NCI-H2029 (cell line): ENCODE measurements around the gene FBXO36.

Source experiments
- DNase-seq: peaks from one replicate; lab custom pipeline; 2025; lab: John Stamatoyannopoulos, UW

FBXO36 gene

DNA sequence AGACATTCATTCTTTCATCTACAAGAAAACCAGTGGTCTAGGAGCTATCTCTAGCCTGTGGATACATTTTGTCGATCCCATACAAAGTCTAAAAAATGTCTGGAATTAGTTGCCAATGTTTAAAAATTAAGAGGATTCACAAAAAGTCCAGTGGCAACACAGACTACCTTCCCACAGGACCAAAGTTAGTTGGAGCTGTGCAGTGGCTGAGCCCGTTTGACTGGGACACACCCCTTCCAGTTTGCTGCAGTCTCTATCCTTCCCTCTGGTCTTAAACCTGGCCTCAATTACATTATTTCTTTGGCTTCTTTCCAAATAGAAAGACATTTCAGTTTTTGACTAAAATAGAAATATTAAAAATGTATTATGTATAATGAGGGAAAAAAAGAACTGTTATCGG is 127.8 kb downstream of the FBXO36 start:
- DNase-seq: no peak

DNA sequence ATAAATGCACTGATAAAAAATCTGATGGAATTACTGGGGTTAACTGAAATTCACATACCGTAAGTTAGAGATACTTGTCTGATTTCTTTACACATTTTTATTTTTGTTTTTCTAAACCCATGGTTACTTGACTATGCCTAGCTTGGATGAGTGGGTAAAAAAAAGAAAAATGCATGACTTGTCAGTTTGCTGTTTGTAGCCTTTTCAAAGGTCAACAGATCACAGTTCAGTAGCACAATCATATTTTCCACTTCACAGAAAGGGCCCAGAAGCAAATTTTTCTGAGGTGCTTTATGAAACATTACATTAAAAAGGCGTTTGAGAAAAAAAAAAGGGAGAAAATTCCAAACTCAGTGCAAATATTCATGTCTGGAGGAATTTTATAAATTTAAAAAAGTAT is 130.0 kb downstream of the FBXO36 start:
- no peak for DNase-seq

DNA sequence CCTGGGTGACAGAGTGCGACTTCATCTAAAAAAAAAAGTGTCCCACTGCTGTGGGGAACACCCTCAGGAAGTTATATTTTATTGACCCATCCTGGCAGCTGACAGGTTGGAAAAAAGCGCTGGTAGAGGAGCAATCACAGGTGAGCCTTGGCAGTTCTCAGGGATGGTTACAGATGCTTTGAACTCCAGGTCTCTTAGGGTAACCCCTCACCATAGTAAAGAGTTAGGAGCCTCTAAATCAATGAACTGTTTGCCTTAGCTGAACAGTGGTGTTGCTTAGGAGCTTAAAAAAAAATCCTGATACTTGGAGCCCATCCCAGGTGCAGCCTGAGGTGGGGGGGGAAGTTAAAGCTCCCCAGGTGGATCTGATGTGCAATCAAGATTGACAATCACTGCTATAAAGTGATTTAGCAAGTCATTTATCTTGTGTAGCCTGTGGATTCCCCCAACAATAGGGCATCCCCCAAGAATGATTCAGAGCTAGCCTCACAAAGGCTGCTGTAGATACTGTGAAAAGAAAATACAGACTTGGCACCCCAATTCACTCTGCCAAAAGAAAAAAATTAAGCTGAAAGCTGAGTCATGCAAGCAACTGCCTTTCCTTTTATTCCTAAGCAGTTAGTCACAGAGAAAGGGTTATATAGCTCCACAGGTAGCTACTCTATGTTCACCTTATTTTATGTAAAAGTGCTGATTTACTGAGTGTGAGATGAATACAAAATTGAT is 131.6 kb downstream of the FBXO36 start:
- DNase-seq: no peak

DNA sequence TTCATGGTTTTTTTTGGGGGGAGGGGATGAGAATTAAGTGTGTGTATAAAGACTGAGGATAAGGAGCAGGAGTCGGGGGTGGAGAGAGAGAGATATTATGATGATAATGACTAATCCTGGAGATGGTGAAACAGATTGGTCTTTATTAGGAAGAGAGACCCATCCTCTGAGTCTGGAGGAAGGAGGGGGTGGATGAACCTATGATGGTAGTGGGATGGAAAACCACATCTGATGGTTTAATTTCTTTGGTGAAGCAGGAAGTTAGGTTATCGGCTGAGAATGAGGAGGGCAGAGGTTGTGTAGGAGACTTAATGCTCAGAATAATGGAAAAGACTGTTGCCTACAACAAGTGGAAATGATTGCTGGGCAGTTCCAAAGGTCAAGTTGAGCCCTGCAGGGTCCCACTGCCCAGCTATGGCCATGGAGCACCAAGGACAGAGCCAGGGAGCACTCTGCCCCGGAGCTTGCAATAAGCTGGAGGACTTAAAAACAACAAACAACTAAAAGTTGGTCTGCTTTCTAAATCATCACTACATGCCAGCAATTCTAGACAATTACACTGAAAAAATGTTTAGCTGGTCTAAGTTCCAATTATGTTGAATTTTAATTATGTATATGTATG is 138.5 kb downstream of the FBXO36 start:
- DNase-seq: no peak
